HS-5 (cell line): ENCODE measurements around the gene KDM6B.

ENCODE experiments used
- DNase-seq: peaks from one replicate; pipeline ENCODE4 v3.0.0-alpha.2; 2012; ENCODE audit warnings: low read depth

The KDM6B gene

GRCh38 chr17:7880076-7880868, 46.3 kb downstream of the KDM6B start:
- DNase-seq, result no peak

- no peak for DNase-seq
Measured at GRCh38 chr17:7881276-7882054, 47.4 kb downstream of the KDM6B start.

GRCh38 chr17:7882068-7882467, 48.1 kb downstream of the KDM6B start:
- DNase-seq, result no peak

DNA sequence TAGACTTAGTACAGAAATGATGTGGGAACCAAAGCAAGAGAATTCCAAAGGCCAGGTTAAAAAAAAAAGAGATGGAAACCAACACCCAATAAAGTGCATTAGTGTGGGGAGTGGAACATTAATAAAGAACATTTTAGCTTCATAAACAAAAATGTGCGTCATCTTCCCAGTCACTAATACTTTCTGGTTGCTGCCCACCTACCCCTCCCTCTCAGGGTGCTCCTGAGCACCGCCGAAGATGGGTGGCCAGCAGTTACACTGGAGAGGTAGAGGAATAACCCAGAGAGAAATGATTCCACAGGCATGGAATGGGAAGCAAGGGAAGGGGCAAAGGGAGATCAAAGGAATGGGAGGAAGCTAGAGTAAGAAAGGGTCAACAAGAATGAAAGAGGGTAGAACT, 48.6 kb downstream of the KDM6B start:
- no peak for DNase-seq
